ENCODE data around the gene CDK17.

Gene CDK17

GRCh38 chr12:96234591-96235483 lies 165.4 kb downstream of the CDK17 start:
- DNase-seq: no peak

GRCh38 chr12:96233939-96234461 lies 166.2 kb downstream of the CDK17 start:
- DNase-seq: no peak

- no peak for DNase-seq
These were observed 167.1 kb downstream of the CDK17 start for GRCh38 chr12:96233168-96233567.

GRCh38 chr12:96230646-96231045 lies 169.6 kb downstream of the CDK17 start:
- DNase-seq: no peak

- no peak for DNase-seq
These were observed 171.5 kb downstream of the CDK17 start for GRCh38 chr12:96228566-96229248.

Data from NCI-H187 treated with DMSO at 0.1 percent for 48 hours (cell line).